A673 (cell line): Measurements from ENCODE around the gene BAIAP2L1.

Experiments
- EZH2 ChIP-seq: fragments of 200-600 bp; sonication (generic); IDR thresholded peaks from 2 replicates; pipeline ENCODE4 v1.6.1; 2017; ENCODE audit warnings: borderline replicate concordance, low read depth, mild to moderate bottlenecking, mixed read lengths, antibody characterized with exemption, low read length; ENCODE audit not compliant: poor library complexity, severe bottlenecking
- TF ChIP-seq, protein P1 (sequence below): fragments of 300-800, 200-600 bp; sonication (generic); conservative IDR thresholded peaks from 2 replicates; pipeline ENCODE4 v1.5.1; 2017; ENCODE audit warnings: low read depth, mild to moderate bottlenecking, antibody characterized with exemption, low read length, moderate library complexity, mixed read lengths

DNA sequence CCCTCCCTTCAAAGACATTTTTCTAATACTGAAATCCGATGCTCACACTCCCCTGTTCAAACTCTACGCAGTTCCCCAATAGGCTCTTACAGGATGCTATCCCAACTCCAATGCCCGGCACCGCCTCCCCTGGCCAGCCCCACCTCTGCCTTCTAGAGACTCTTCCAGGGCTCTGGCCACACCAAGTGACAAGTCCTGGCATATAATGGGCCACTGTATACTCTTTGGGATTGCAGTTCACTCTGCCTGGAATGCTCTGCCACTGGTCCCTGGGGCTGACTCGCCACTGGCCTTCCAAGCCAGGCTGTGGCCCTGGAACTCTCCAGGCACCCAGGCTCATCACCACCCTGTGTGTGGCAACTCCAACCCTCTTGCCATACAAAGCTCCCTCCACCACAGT, 122.5 kb downstream of the BAIAP2L1 start:
- TF ChIP-seq, protein P1, sequence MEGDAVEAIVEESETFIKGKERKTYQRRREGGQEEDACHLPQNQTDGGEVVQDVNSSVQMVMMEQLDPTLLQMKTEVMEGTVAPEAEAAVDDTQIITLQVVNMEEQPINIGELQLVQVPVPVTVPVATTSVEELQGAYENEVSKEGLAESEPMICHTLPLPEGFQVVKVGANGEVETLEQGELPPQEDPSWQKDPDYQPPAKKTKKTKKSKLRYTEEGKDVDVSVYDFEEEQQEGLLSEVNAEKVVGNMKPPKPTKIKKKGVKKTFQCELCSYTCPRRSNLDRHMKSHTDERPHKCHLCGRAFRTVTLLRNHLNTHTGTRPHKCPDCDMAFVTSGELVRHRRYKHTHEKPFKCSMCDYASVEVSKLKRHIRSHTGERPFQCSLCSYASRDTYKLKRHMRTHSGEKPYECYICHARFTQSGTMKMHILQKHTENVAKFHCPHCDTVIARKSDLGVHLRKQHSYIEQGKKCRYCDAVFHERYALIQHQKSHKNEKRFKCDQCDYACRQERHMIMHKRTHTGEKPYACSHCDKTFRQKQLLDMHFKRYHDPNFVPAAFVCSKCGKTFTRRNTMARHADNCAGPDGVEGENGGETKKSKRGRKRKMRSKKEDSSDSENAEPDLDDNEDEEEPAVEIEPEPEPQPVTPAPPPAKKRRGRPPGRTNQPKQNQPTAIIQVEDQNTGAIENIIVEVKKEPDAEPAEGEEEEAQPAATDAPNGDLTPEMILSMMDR, result no peak
- no peak for TF ChIP-seq EZH2
